Measurements from ENCODE around the gene LYST.

DNA sequence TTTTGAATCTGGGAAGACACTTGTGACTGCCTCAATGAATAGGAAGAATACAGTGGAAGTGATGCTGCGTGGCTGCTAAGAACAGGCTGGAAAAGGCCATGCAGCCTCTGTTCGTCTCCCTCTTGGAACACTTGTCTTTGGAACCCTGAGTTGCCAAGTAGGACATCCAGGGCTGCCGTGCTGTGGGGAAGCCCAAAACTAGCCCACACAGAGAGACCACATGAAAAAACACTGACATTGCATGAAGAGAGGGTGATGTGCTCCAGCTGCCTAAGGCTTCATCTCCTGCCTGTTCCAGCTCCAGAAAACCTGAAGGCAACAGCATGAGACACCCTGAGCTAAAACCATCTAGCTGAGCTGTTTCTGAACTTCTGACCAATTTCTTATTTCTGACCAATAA is 156.0 kb downstream of the LYST start:
- TF ChIP-seq POLR2AphosphoS5 (IDR thresholded peaks at IDR 0.05; ENCODE audit: low read depth, low read length) (no peak), MAX (IDR thresholded peaks at IDR 0.05; ENCODE audit: low read depth) (no peak), CTCF (IDR thresholded peaks at IDR 0.05) (no peak), RAD21 (IDR thresholded peaks at IDR 0.05; ENCODE audit: low read length) (no peak), ZBTB33 (IDR thresholded peaks at IDR 0.05; ENCODE audit: borderline replicate concordance, low read depth) (no peak), EZH2phosphoT487 (IDR thresholded peaks at IDR 0.05; ENCODE audit: borderline replicate concordance, low read depth) (no peak), CHD2 (IDR thresholded peaks at IDR 0.05; ENCODE audit: low read length, partially characterized antibody) (no peak), RCOR1 (IDR thresholded peaks at IDR 0.05; ENCODE audit: low read length) (no peak), REST (IDR thresholded peaks at IDR 0.05; ENCODE audit: low read depth, low read length) (no peak), FOXM1 (IDR thresholded peaks at IDR 0.05; ENCODE audit: low read depth) (no peak)
- TF ChIP-seq, protein P1, sequence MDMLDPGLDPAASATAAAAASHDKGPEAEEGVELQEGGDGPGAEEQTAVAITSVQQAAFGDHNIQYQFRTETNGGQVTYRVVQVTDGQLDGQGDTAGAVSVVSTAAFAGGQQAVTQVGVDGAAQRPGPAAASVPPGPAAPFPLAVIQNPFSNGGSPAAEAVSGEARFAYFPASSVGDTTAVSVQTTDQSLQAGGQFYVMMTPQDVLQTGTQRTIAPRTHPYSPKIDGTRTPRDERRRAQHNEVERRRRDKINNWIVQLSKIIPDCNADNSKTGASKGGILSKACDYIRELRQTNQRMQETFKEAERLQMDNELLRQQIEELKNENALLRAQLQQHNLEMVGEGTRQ (IDR thresholded peaks at IDR 0.05; ENCODE audit: borderline replicate concordance, low read depth, low read length) = no peak
- TF ChIP-seq, protein P2, sequence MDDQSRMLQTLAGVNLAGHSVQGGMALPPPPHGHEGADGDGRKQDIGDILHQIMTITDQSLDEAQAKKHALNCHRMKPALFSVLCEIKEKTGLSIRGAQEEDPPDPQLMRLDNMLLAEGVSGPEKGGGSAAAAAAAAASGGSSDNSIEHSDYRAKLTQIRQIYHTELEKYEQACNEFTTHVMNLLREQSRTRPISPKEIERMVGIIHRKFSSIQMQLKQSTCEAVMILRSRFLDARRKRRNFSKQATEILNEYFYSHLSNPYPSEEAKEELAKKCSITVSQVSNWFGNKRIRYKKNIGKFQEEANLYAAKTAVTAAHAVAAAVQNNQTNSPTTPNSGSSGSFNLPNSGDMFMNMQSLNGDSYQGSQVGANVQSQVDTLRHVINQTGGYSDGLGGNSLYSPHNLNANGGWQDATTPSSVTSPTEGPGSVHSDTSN (IDR thresholded peaks at IDR 0.05) = no peak
